OCI-LY3 (cell line): ENCODE results near the gene TAF11.

Experiments used
- H2AFZ ChIP-seq: fragments of 200-600, 300-600 bp; shearing (Covaris generic); 2 replicates; pipeline ENCODE4 v1.6.0; 2014; ENCODE audit warnings: antibody characterized with exemption, low read depth, low read length
- H3K27ac ChIP-seq: fragments of 200-600, 300-600 bp; sonication (generic); 2 replicates; pipeline ENCODE4 v1.5.1; 2014; ENCODE audit warnings: mild to moderate bottlenecking, low read length, moderate library complexity, mixed read lengths
- H3K27me3 ChIP-seq: fragments of 200-600, 300-600 bp; sonication (generic); 2 replicates; pipeline ENCODE4 v1.6.1; 2014; ENCODE audit warnings: low read depth, low read length, mixed read lengths
- H3K36me3 ChIP-seq: fragments of 200-600, 300-600 bp; sonication (generic); replicated peaks from 2 replicates; pipeline ENCODE3; 2014; ENCODE audit warnings: low read depth, low read length, mixed read lengths
- H3K4me1 ChIP-seq: fragments of 300-600, 200-600 bp; sonication (generic); 2 replicates; pipeline ENCODE4 v1.6.1; 2014; ENCODE audit warnings: low read length, mixed read lengths
- H3K4me2 ChIP-seq: fragments of 200-600, 300-600 bp; sonication (generic); 2 replicates; pipeline ENCODE4 v1.6.1; 2014; ENCODE audit warnings: low read length, mixed read lengths
- H3K4me3 ChIP-seq: fragments of 300-600, 200-600 bp; sonication (generic); 2 replicates; pipeline ENCODE4 v1.5.1; 2014; ENCODE audit warnings: antibody characterized with exemption, mild to moderate bottlenecking, low read length, moderate library complexity
- H3K79me2 ChIP-seq: fragments of 300-600, 200-600 bp; shearing (Covaris generic); 2 replicates; pipeline ENCODE4 v1.6.1; 2014; ENCODE audit warnings: mild to moderate bottlenecking, low read length, mixed read lengths
- H3K9ac ChIP-seq: fragments of 300-600, 200-600 bp; shearing (Covaris generic); 2 replicates; pipeline ENCODE4 v1.6.0; 2014; ENCODE audit warnings: mild to moderate bottlenecking, low read length, moderate library complexity
- H3K9me3 ChIP-seq: fragments of 200-600, 300-600 bp; shearing (Covaris generic); 2 replicates; pipeline ENCODE4 v1.6.1; 2014; ENCODE audit warnings: low read length, mixed read lengths; ENCODE audit not compliant: insufficient read depth
- H4K20me1 ChIP-seq: fragments of 200-600, 300-600 bp; sonication (generic); 2 replicates; pipeline ENCODE4 v1.6.1; 2016; ENCODE audit warnings: low read length, mixed read lengths; ENCODE audit not compliant: insufficient read depth
- EZH2phosphoT487 ChIP-seq: fragments of 200-600 bp; shearing (Covaris generic); IDR thresholded peaks from 2 replicates; pipeline ENCODE4 v1.6.1; 2018; ENCODE audit warnings: antibody characterized with exemption, mixed run types, low read depth
- TF ChIP-seq, protein P1 (sequence below): fragments of 200-600, 300-600 bp; sonication (generic); IDR thresholded peaks from 2 replicates; pipeline ENCODE4 v1.5.1; 2014; ENCODE audit warnings: antibody characterized with exemption, low read length, low read depth

Gene TAF11

GRCh38 chr6:34865107-34865506 is 22.7 kb downstream of the TAF11 start:
- no peak for TF ChIP-seq EZH2phosphoT487
- TF ChIP-seq, protein P1, sequence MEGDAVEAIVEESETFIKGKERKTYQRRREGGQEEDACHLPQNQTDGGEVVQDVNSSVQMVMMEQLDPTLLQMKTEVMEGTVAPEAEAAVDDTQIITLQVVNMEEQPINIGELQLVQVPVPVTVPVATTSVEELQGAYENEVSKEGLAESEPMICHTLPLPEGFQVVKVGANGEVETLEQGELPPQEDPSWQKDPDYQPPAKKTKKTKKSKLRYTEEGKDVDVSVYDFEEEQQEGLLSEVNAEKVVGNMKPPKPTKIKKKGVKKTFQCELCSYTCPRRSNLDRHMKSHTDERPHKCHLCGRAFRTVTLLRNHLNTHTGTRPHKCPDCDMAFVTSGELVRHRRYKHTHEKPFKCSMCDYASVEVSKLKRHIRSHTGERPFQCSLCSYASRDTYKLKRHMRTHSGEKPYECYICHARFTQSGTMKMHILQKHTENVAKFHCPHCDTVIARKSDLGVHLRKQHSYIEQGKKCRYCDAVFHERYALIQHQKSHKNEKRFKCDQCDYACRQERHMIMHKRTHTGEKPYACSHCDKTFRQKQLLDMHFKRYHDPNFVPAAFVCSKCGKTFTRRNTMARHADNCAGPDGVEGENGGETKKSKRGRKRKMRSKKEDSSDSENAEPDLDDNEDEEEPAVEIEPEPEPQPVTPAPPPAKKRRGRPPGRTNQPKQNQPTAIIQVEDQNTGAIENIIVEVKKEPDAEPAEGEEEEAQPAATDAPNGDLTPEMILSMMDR = no peak
- Histone ChIP-seq H3K9me3 (no peaks in the 10 kb centered on the region), H2AFZ (no peak overlapping the region), H3K4me2 (no peak overlapping the region), H3K79me2 (no peaks in the 10 kb centered on the region), H3K9ac (no peak overlapping the region), H3K36me3 (peaks cover 10% of the 10 kb centered on the region), H3K27ac (no peak overlapping the region), H3K4me1 (no peaks in the 10 kb centered on the region), H4K20me1 (no peaks in the 10 kb centered on the region), H3K4me3 (no peak overlapping the region), H3K27me3 (no peaks in the 10 kb centered on the region)

- Histone ChIP-seq H3K4me1 (no peaks in the 10 kb centered on the region), H4K20me1 (no peaks in the 10 kb centered on the region), H3K36me3 (peaks cover 9% of the 10 kb centered on the region), H3K27me3 (no peaks in the 10 kb centered on the region), H3K4me3 (no peak overlapping the region), H3K79me2 (no peaks in the 10 kb centered on the region), H3K9me3 (no peaks in the 10 kb centered on the region), H2AFZ (no peak overlapping the region), H3K4me2 (no peak overlapping the region), H3K9ac (no peak overlapping the region), H3K27ac (no peak overlapping the region)
- no peak for TF ChIP-seq EZH2phosphoT487
Observed at GRCh38 chr6:34864007-34864406, 23.8 kb downstream of the TAF11 start.

DNA sequence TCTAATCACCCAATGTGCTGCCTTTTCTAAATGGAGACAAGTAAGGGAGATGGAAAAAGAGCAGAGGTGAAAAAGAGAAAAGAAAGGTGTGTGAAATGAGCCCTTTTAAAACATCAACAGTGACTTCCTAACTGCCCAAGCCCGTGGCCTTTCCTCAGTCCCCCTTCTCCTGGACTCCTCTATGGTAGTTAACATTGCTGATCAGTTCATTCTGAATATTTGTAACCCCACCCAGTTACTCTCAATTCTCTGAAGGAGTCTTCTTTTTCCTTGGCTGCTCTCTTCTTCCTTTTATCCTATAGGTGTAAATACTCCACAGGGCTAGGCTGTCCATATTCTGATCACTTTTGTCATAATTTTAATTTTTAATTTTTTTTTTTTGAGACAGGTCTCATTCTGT is 27.1 kb downstream of the TAF11 start:
- Histone ChIP-seq H3K9ac (no peak overlapping the region), H3K4me1 (no peaks in the 10 kb centered on the region), H3K4me3 (no peak overlapping the region), H3K27ac (no peak overlapping the region), H3K36me3 (peaks cover 14% of the 10 kb centered on the region), H3K4me2 (no peak overlapping the region), H2AFZ (no peak overlapping the region), H3K9me3 (no peaks in the 10 kb centered on the region), H3K79me2 (no peaks in the 10 kb centered on the region), H4K20me1 (no peaks in the 10 kb centered on the region), H3K27me3 (no peaks in the 10 kb centered on the region)
- no peak for TF ChIP-seq EZH2phosphoT487
- TF ChIP-seq, protein P1 = no peak

- H3K27ac ChIP-seq = no peak overlapping the region
- H3K9me3 ChIP-seq = no peaks in the 10 kb centered on the region
- no peak overlapping the region for H3K9ac ChIP-seq
- no peak overlapping the region for H2AFZ ChIP-seq
- no peaks in the 10 kb centered on the region for H3K79me2 ChIP-seq
- peaks cover 11% of the 10 kb centered on the region for H3K36me3 ChIP-seq
- no peaks in the 10 kb centered on the region for H4K20me1 ChIP-seq
- no peak overlapping the region for H3K4me2 ChIP-seq
- no peaks in the 10 kb centered on the region for H3K4me1 ChIP-seq
- no peak overlapping the region for H3K4me3 ChIP-seq
- no peaks in the 10 kb centered on the region for H3K27me3 ChIP-seq
- no peak for TF ChIP-seq EZH2phosphoT487
- TF ChIP-seq, protein P1 = no peak
Observed at GRCh38 chr6:34859951-34860350, 27.9 kb downstream of the TAF11 start.

DNA sequence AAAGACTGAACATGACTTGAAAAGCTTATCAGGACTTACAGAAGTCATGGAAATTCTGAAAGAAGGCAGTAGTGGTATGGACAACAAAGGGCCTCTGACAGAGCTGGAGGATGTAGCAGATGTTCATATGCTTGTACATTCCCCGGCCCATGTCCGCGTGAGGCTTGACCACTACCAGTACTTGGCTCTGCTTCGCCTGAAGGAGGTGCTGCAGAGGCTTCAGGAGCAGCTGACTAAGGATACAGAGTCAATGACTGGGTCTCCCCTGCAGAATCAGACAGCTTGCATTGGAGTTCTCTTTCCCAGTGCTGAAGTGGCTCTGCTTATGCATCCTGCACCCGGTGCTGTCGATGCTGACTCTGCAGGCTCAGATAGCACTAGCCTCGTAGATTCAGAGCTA is 29.2 kb downstream of the TAF11 start:
- peaks cover 11% of the 10 kb centered on the region for H3K36me3 ChIP-seq
- no peak overlapping the region for H3K27ac ChIP-seq
- H3K4me1 ChIP-seq = no peaks in the 10 kb centered on the region
- H3K9ac ChIP-seq = no peak overlapping the region
- no peaks in the 10 kb centered on the region for H4K20me1 ChIP-seq
- no peak overlapping the region for H3K4me2 ChIP-seq
- no peak for TF ChIP-seq EZH2phosphoT487
- TF ChIP-seq, protein P1 = no peak
- H2AFZ ChIP-seq = no peak overlapping the region
- no peaks in the 10 kb centered on the region for H3K9me3 ChIP-seq
- H3K79me2 ChIP-seq = no peaks in the 10 kb centered on the region
- H3K27me3 ChIP-seq = no peaks in the 10 kb centered on the region
- no peak overlapping the region for H3K4me3 ChIP-seq
